Thymus (tissue), 14 donors: ENCODE data around the gene SLAMF8. TPM values are rescaled to one million over a fixed set of nuclear protein-coding genes. Genes with fewer than 3 reads are reported as not detected.
A peak's percentile ranks its signal among the peaks of the same experiment; 100 is the strongest.

Source experiments
- DNase-seq, 9 donors: peaks; one replicate each; pipeline ENCODE4 v3.0.0-alpha.2; 2013; ENCODE audit warnings: low spot score in 9 of 9, low read depth in 6 of 9, missing footprints in 1 of 9
- H3K27ac ChIP-seq, 2 donors: one replicate each; pipeline ENCODE4 v1.5.1; 2013; ENCODE audit warnings: control low read depth in 1 of 2, low read depth in 1 of 2, low read length in 1 of 2, mild to moderate bottlenecking in 1 of 2, moderate library complexity in 1 of 2
- H3K27me3 ChIP-seq, 2 donors: one replicate each; pipeline ENCODE4 v1.5.1; 2013; ENCODE audit warnings: low read length in 1 of 2; ENCODE audit not compliant: control insufficient read depth in 2 of 2, insufficient read depth in 1 of 2
- H3K36me3 ChIP-seq, 2 donors: one replicate each; pipeline ENCODE4 v1.5.1; 2013; ENCODE audit warnings: low read length in 1 of 2, mild to moderate bottlenecking in 1 of 2, moderate library complexity in 1 of 2; ENCODE audit not compliant: control insufficient read depth in 2 of 2, insufficient read depth in 2 of 2
- H3K4me1 ChIP-seq, 2 donors: one replicate each; pipeline ENCODE4 v1.5.1; 2013; ENCODE audit warnings: low read length in 2 of 2; ENCODE audit not compliant: control insufficient read depth in 2 of 2, insufficient read depth in 2 of 2
- H3K4me3 ChIP-seq, 2 donors: one replicate each; pipeline ENCODE4 v1.5.1; 2013; ENCODE audit warnings: low read length in 2 of 2, control low read depth in 1 of 2, mild to moderate bottlenecking in 1 of 2
- H3K9me3 ChIP-seq, 2 donors: one replicate each; pipeline ENCODE4 v1.5.1; 2013; ENCODE audit warnings: low read length in 1 of 2, mild to moderate bottlenecking in 1 of 2; ENCODE audit not compliant: control insufficient read depth in 2 of 2, insufficient read depth in 1 of 2
- WGBS: extraction: QIAGEN DNeasy Blood & Tissue Kit; methylation state at CpG from one replicate; pipeline ENCODE4 v1.1.7; 2013; 5-methylcytosine and 5-hydroxymethylcytosine counted together
- long read RNA-seq, 10 donors: transcript quantifications; one replicate each; lab custom pipeline, GENCODE V29; 2026
- polyA plus RNA-seq: library from polyadenylated mRNA; stranded (reverse); fragments of 200-250 nt; gene quantifications from one replicate; pipeline ENCODE4 v1.2.3, GENCODE V29; 2013
- total RNA-seq: library from RNA; stranded (reverse); fragments of 120-200 nt; gene quantifications from one replicate; pipeline ENCODE4 v1.2.4, GENCODE V29; 2013
- donor health status: healthy.

SLAMF8 gene
- total RNA-seq = 14.2 TPM
- polyA plus RNA-seq = 13.3 TPM
- long read RNA-seq, donor 1 = 0 reads
- long read RNA-seq, donor 2, transcript SLAMF8-201 (5 exons, 2,996 nt) = major isoform, 6 of 8 reads
- long read RNA-seq, donor 2, partial matches to known transcripts = 0 of 8 reads
- long read RNA-seq, donor 2, other reads (novel, unspliced or antisense) = 0 of 8 reads
- long read RNA-seq, donor 3, transcript SLAMF8-201 (5 exons, 2,996 nt) = major isoform, 5 of 5 reads
- long read RNA-seq, donor 3, partial matches to known transcripts = 0 of 5 reads
- long read RNA-seq, donor 3, other reads (novel, unspliced or antisense) = 0 of 5 reads
- long read RNA-seq, donor 4, partial matches to known transcripts = 0 of 3 reads
- long read RNA-seq, donor 4, other reads (novel, unspliced or antisense) = 0 of 3 reads
- long read RNA-seq, donor 5, transcript SLAMF8-201 (5 exons, 2,996 nt) = major isoform, 6 of 6 reads
- long read RNA-seq, donor 5, partial matches to known transcripts = 0 of 6 reads
- long read RNA-seq, donor 5, other reads (novel, unspliced or antisense) = 0 of 6 reads
- long read RNA-seq, donor 6, partial matches to known transcripts = 0 of 3 reads
- long read RNA-seq, donor 6, other reads (novel, unspliced or antisense) = 0 of 3 reads
- long read RNA-seq, donor 7, partial matches to known transcripts = 0 of 3 reads
- long read RNA-seq, donor 7, other reads (novel, unspliced or antisense) = 0 of 3 reads
- long read RNA-seq, donor 8, partial matches to known transcripts = 0 of 2 reads
- long read RNA-seq, donor 8, other reads (novel, unspliced or antisense) = 0 of 2 reads
- long read RNA-seq, donor 9, partial matches to known transcripts = 0 of 3 reads
- long read RNA-seq, donor 9, other reads (novel, unspliced or antisense) = 0 of 3 reads
- long read RNA-seq, donor 10, partial matches to known transcripts = 0 of 1 reads
- long read RNA-seq, donor 10, other reads (novel, unspliced or antisense) = 0 of 1 reads

GRCh38 chr1:159826441-159827101, at the start of gene SLAMF8:
Gene SLAMF8 (plus strand): TSS chr1:159826873. CDS start chr1:159826899, 26 bp downstream.
- Histone ChIP-seq H3K4me1 (peaks cover 9 to 27% of the 10 kb centered on the region in 2 donors), H3K36me3 (no peaks in the 10 kb centered on the region), H3K27me3 (peaks cover 0 to 6% of the 10 kb centered on the region in 2 donors), H3K27ac (peak within 1 kb of the TSS in 1 of 2 donors; percentile 31), H3K4me3 (no peak within 1 kb of the TSS), H3K9me3 (no peaks in the 10 kb centered on the region)
- peak in 5 of 9 donors; percentile 12 to 57 (median 18) for DNase-seq
- 65% methylated on average over 11 of the region's 11 CpGs for WGBS

GRCh38 chr1:159778266-159778665, 48.4 kb upstream of the SLAMF8 start:
- peaks cover 3 to 11% of the 10 kb centered on the region in 2 donors for H3K4me1 ChIP-seq
- DNase-seq = no peak
- peaks cover 0 to 16% of the 10 kb centered on the region in 2 donors for H3K27me3 ChIP-seq
- H3K36me3 ChIP-seq = no peaks in the 10 kb centered on the region
- H3K4me3 ChIP-seq = no peak overlapping the region
- 96% methylated on average over 4 of the region's 4 CpGs for WGBS
- H3K27ac ChIP-seq = no peak overlapping the region
- no peaks in the 10 kb centered on the region for H3K9me3 ChIP-seq

DNA sequence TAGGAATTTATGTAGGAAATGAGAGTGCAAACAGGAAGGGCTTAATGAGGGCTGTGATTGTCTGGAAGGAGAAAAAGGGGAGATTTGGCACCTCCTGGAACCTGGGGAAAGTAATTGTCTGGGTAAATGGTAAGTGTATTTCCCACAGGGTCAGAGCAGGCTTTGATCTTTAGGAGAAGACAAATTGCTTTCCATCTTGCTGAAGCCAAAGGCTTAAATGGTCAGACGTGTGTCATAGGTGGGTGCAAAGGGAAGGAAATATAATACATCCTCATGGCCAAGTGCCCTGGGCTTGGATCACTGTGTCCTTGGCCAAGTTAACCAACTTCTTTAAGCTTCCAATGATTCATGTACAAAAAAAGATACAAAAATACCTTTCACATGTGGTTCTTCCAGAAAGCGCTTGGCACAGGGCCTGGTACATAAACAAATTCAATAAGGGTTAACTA, 47.2 kb upstream of the SLAMF8 start:
- H3K4me1 ChIP-seq = peaks cover 3 to 11% of the 10 kb centered on the region in 2 donors
- no peak overlapping the region for H3K27ac ChIP-seq
- WGBS = 93% methylated on average over 2 of the region's 2 CpGs
- H3K27me3 ChIP-seq = peaks cover 0 to 16% of the 10 kb centered on the region in 2 donors
- DNase-seq = no peak
- H3K9me3 ChIP-seq = no peaks in the 10 kb centered on the region
- H3K36me3 ChIP-seq = no peaks in the 10 kb centered on the region
- no peak overlapping the region for H3K4me3 ChIP-seq

DNA sequence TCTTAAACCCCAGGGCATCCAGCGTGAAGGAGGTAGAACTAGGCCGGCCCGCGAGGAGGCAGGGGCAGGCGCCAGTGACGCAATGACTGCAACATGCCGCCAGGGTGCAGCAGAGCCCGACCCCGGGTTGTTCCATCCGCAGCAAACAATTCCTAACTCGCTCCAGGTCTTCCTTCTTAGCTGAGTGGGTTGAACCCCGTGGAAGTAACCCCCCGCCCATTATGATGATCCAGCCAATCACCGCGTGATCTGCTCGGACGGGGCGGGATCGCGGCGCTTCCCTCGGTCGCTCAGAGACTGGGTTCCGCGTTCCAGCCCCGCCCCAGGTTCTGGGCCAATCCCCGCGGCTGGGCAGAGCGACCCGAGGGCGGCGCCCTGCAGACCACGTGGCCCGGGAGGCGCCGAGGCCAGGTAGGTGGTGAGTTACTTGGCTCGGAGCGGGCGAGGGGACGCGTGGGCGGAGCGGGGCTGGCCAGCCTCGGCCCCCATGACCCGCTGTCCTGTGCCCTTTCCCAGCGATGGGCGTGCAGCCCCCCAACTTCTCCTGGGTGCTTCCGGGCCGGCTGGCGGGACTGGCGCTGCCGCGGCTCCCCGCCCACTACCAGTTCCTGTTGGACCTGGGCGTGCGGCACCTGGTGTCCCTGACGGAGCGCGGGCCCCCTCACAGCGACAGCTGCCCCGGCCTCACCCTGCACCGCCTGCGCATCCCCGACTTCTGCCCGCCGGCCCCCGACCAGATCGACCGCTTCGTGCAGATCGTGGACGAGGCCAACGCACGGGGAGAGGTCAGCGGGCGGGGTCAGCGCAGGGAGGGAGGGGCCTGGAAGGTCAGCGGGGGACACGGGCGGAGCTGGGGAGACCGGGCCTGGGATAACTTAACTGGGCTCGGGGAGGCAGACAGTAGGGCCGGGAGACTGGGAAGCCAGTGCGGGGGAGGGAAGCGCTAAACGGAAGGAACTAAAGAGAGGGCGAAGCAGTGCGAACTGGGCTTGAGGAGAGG, 45.8 kb upstream of the SLAMF8 start, which contains the start of gene DUSP23:
Gene DUSP23, plus strand, starts transcription at position 380 of the 1,000 bp plus-strand sequence. Its CDS starts 139 bp downstream, at position 519.
- H3K27ac ChIP-seq = peak within 1 kb of the TSS in 1 of 2 donors; percentile 61
- 1% methylated on average over 88 of the region's 88 CpGs for WGBS
- DNase-seq = peak; percentile 74 to 96 (median 92)
- H3K9me3 ChIP-seq = no peaks in the 10 kb centered on the region
- H3K27me3 ChIP-seq = peaks cover 0 to 13% of the 10 kb centered on the region in 2 donors
- no peaks in the 10 kb centered on the region for H3K36me3 ChIP-seq
- peaks cover 3 to 11% of the 10 kb centered on the region in 2 donors for H3K4me1 ChIP-seq
- peak within 1 kb of the TSS; percentile 47 to 69 for H3K4me3 ChIP-seq

- DNase-seq = no peak
- no peak overlapping the region for H3K4me3 ChIP-seq
- H3K9me3 ChIP-seq = no peaks in the 10 kb centered on the region
- no peak overlapping the region for H3K27ac ChIP-seq
- peaks cover 0 to 13% of the 10 kb centered on the region in 2 donors for H3K27me3 ChIP-seq
- H3K36me3 ChIP-seq = no peaks in the 10 kb centered on the region
- peaks cover 3 to 11% of the 10 kb centered on the region in 2 donors for H3K4me1 ChIP-seq
- 99% methylated on average over 12 of the region's 12 CpGs for WGBS
Observed at GRCh38 chr1:159781992-159782391, 44.7 kb upstream of the SLAMF8 start.

DNA sequence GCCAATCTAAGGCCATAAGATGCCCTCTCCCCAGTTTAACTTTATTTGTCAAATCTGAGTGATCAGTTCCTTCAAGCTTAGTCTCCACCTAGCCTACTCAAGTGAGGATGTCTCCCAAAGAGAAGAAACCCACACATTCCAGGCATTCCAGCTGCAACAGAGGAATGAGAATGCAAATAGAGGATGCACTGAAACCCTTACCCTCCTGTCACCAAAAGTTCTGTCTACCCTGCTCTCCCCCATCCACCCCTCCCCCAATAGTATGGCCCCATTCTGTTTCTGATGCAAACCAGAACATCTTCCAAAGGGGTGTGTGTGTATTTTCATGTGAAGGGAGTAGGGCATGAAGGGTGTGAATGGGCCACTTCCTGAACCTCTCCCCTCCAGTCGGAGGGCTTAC, 42.9 kb upstream of the SLAMF8 start:
- no peak for DNase-seq
- 100% methylated on average over 1 of the region's 1 CpG for WGBS
- Histone ChIP-seq H3K27me3 (peaks cover 0 to 11% of the 10 kb centered on the region in 2 donors), H3K36me3 (no peaks in the 10 kb centered on the region), H3K9me3 (no peaks in the 10 kb centered on the region), H3K4me1 (peaks cover 3 to 11% of the 10 kb centered on the region in 2 donors), H3K4me3 (no peak overlapping the region), H3K27ac (no peak overlapping the region)

DNA sequence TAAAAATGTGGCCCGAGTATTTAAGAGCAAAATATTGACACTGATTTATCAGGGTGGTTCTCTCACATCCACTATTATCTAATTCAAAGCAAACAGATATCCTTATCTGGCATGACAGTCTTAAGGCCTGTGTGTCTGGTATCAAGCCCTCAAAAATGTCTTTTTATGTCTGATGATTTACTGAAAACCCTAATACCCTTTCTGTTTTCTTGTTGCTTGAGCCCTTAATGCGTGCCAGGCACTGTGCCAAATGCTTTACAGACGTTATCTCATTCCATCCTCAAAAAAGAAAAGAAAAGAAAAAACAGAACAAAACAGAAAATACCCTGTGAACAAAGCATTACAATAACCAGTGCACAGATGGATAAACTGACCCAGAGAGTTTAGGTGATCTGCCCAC, 40.2 kb upstream of the SLAMF8 start:
- DNase-seq = no peak
- Histone ChIP-seq H3K27ac (no peak overlapping the region), H3K4me3 (no peak overlapping the region), H3K9me3 (no peaks in the 10 kb centered on the region), H3K27me3 (peaks cover 0 to 1% of the 10 kb centered on the region in 2 donors), H3K4me1 (peaks cover 0 to under 1% of the 10 kb centered on the region in 2 donors), H3K36me3 (no peaks in the 10 kb centered on the region)
- 87% methylated on average over 3 of the region's 3 CpGs for WGBS

- Histone ChIP-seq H3K9me3 (no peaks in the 10 kb centered on the region), H3K4me3 (no peak overlapping the region), H3K27me3 (peaks cover 0 to 6% of the 10 kb centered on the region in 2 donors), H3K4me1 (no peaks in the 10 kb centered on the region), H3K36me3 (no peaks in the 10 kb centered on the region), H3K27ac (no peak overlapping the region)
- no peak for DNase-seq
- WGBS = 95% methylated on average over 3 of the region's 3 CpGs
Observed at GRCh38 chr1:159786966-159787365, 39.7 kb upstream of the SLAMF8 start.
